ENCODE measurements around the gene PDHX.

- TF ChIP-seq, protein P1, sequence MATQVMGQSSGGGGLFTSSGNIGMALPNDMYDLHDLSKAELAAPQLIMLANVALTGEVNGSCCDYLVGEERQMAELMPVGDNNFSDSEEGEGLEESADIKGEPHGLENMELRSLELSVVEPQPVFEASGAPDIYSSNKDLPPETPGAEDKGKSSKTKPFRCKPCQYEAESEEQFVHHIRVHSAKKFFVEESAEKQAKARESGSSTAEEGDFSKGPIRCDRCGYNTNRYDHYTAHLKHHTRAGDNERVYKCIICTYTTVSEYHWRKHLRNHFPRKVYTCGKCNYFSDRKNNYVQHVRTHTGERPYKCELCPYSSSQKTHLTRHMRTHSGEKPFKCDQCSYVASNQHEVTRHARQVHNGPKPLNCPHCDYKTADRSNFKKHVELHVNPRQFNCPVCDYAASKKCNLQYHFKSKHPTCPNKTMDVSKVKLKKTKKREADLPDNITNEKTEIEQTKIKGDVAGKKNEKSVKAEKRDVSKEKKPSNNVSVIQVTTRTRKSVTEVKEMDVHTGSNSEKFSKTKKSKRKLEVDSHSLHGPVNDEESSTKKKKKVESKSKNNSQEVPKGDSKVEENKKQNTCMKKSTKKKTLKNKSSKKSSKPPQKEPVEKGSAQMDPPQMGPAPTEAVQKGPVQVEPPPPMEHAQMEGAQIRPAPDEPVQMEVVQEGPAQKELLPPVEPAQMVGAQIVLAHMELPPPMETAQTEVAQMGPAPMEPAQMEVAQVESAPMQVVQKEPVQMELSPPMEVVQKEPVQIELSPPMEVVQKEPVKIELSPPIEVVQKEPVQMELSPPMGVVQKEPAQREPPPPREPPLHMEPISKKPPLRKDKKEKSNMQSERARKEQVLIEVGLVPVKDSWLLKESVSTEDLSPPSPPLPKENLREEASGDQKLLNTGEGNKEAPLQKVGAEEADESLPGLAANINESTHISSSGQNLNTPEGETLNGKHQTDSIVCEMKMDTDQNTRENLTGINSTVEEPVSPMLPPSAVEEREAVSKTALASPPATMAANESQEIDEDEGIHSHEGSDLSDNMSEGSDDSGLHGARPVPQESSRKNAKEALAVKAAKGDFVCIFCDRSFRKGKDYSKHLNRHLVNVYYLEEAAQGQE (IDR thresholded peaks at IDR 0.05; ENCODE audit: insufficient read depth in 1 of 2, low read depth in 2 of 2, low read length in 2 of 2): no peak
- no peak for TF ChIP-seq POLR2AphosphoS5 (IDR thresholded peaks at IDR 0.05; ENCODE audit: low read depth, low read length)
These were observed 124.0 kb downstream of the PDHX start for GRCh38 chr11:35040221-35040942.
